Left lung (tissue), 10 donors: ENCODE data around the gene HDAC9. TPM values are rescaled to one million over a fixed set of nuclear protein-coding genes. Genes with fewer than 3 reads are reported as not detected.

Experiments
- ATAC-seq: fragments of 200-7000 bp; cut with Tn5 transposase; one replicate; pipeline ENCODE4 v1.9.1; 2020; ENCODE audit warnings: moderate library complexity
- DNase-seq, 4 donors: peaks; one replicate each; pipeline ENCODE4 v3.0.0-alpha.2; 2013 to 2020
- H3K27ac ChIP-seq, 2 donors: fragments of 200-600 bp; sonication (generic) in 1 of 2; one replicate each; pipeline versions ENCODE4 v1.5.0 to v1.8.0; 2020 to 2021
- H3K27me3 ChIP-seq, 2 donors: fragments of 200-600 bp; sonication (generic) in 1 of 2; one replicate each; pipeline versions ENCODE4 v1.5.0 to v1.8.0; 2020 to 2021
- H3K36me3 ChIP-seq, 2 donors: fragments of 200-600 bp; sonication (generic) in 1 of 2; one replicate each; pipeline versions ENCODE4 v1.5.0 to v1.8.0; 2020 to 2021
- H3K4me1 ChIP-seq, 2 donors: fragments of 200-600 bp; one replicate each; pipeline ENCODE4 v1.8.0; 2021
- H3K4me3 ChIP-seq, 2 donors: fragments of 200-600 bp; sonication (generic) in 1 of 2; one replicate each; pipeline versions ENCODE4 v1.5.0 to v1.8.0; 2020 to 2021; ENCODE audit warnings: mild to moderate bottlenecking in 1 of 2
- H3K9me3 ChIP-seq, 2 donors: fragments of 200-600 bp; sonication (generic) in 1 of 2; one replicate each; pipeline versions ENCODE4 v1.5.0 to v1.8.0; 2020 to 2021
- intact Hi-C, 2 donors: fragments of 100-400 bp; cut with DNase I; formaldehyde crosslinking; loops; one replicate each; pipeline versions ENCODE4 v1.11.2 to v1.14.2; 2022
- polyA plus RNA-seq, 6 donors: library from polyadenylated mRNA; unstranded; fragments of 120-200 nt; gene quantifications; one replicate each; pipeline ENCODE4 v1.2.1, GENCODE V29; 2013; ENCODE audit not compliant: insufficient read length in 6 of 6
- total RNA-seq, 2 donors: library from RNA; stranded (reverse); fragmentation: NEBNext Ultra II Directional; extraction: Animal tissue kit (Norgen Biotek cat#: 25700); gene quantifications; one replicate each; pipeline ENCODE4 v1.2.1, GENCODE V29; 2021
- TF ChIP-seq, protein P1 (sequence below), 2 donors: fragments of 200-600 bp; sonication (generic) in 1 of 2; IDR thresholded peaks; one replicate each; pipeline versions ENCODE4 v1.5.0 to v1.8.0; 2021; ENCODE audit warnings: antibody characterized with exemption in 2 of 2
- donor health status: DM: no; HTN: yes; CAD: no.
- donor health status: DM: no; HTN: no; CAD: no.

Gene HDAC9
- total and polyA plus RNA-seq, 8 donors = 6.7 to 13.2 (median 9.6) TPM

- H3K27ac ChIP-seq = no peak overlapping the region
- TF ChIP-seq, protein P1, sequence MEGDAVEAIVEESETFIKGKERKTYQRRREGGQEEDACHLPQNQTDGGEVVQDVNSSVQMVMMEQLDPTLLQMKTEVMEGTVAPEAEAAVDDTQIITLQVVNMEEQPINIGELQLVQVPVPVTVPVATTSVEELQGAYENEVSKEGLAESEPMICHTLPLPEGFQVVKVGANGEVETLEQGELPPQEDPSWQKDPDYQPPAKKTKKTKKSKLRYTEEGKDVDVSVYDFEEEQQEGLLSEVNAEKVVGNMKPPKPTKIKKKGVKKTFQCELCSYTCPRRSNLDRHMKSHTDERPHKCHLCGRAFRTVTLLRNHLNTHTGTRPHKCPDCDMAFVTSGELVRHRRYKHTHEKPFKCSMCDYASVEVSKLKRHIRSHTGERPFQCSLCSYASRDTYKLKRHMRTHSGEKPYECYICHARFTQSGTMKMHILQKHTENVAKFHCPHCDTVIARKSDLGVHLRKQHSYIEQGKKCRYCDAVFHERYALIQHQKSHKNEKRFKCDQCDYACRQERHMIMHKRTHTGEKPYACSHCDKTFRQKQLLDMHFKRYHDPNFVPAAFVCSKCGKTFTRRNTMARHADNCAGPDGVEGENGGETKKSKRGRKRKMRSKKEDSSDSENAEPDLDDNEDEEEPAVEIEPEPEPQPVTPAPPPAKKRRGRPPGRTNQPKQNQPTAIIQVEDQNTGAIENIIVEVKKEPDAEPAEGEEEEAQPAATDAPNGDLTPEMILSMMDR (IDR thresholded peaks at IDR 0.05) = no peak
- ATAC-seq = no peak
- intact Hi-C loops = no loop called here
- H3K9me3 ChIP-seq = no peaks in the 10 kb centered on the region
- H3K36me3 ChIP-seq = no peaks in the 10 kb centered on the region
- no peaks in the 10 kb centered on the region for H3K27me3 ChIP-seq
- DNase-seq = no peak
- no peak overlapping the region for H3K4me3 ChIP-seq
- no peaks in the 10 kb centered on the region for H3K4me1 ChIP-seq
These were observed 22.4 kb upstream of the HDAC9 start for GRCh38 chr7:18473119-18473518.

GRCh38 chr7:18474944-18475343 is 20.6 kb upstream of the HDAC9 start:
- no peak overlapping the region for H3K27ac ChIP-seq
- DNase-seq = no peak
- intact Hi-C loops = no loop called here
- no peaks in the 10 kb centered on the region for H3K36me3 ChIP-seq
- H3K4me1 ChIP-seq = no peaks in the 10 kb centered on the region
- H3K9me3 ChIP-seq = no peaks in the 10 kb centered on the region
- TF ChIP-seq, protein P1 (IDR thresholded peaks at IDR 0.05) = no peak
- no peak overlapping the region for H3K4me3 ChIP-seq
- no peaks in the 10 kb centered on the region for H3K27me3 ChIP-seq
- ATAC-seq = no peak

- TF ChIP-seq, protein P1 (IDR thresholded peaks at IDR 0.05) = no peak
- Histone ChIP-seq H3K27ac (no peak overlapping the region), H3K27me3 (no peaks in the 10 kb centered on the region), H3K4me1 (no peaks in the 10 kb centered on the region), H3K4me3 (no peak overlapping the region), H3K36me3 (no peaks in the 10 kb centered on the region), H3K9me3 (no peaks in the 10 kb centered on the region)
- intact Hi-C loops = no loop called here
- ATAC-seq (no peak), DNase-seq (no peak)
These were observed 20.1 kb upstream of the HDAC9 start for GRCh38 chr7:18475488-18475887.

DNA sequence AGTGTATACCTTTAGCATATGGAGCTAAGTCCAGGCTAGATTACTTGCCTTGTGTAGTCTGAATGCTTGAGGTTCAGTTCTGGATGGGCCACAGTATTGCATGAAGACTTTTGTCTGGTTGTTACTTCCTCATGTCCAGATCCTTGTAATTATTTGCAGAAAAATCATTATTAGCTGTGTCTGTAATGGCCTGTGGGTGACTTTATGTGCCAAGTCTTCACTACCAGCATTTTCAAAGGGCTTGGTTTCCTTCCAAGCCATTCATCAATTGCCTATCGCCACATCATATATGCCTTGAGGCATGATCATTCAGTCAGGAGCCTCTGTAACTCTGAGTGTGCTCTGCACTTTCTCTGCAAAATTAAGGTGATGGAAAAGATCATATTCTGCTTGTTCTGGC is 13.8 kb upstream of the HDAC9 start:
- DNase-seq (no peak), ATAC-seq (no peak)
- Histone ChIP-seq H3K36me3 (no peaks in the 10 kb centered on the region), H3K9me3 (no peaks in the 10 kb centered on the region), H3K4me1 (no peaks in the 10 kb centered on the region), H3K4me3 (no peak overlapping the region), H3K27me3 (no peaks in the 10 kb centered on the region), H3K27ac (no peak overlapping the region)
- TF ChIP-seq, protein P1 (IDR thresholded peaks at IDR 0.05) = no peak
- intact Hi-C loops = no loop called here

DNA sequence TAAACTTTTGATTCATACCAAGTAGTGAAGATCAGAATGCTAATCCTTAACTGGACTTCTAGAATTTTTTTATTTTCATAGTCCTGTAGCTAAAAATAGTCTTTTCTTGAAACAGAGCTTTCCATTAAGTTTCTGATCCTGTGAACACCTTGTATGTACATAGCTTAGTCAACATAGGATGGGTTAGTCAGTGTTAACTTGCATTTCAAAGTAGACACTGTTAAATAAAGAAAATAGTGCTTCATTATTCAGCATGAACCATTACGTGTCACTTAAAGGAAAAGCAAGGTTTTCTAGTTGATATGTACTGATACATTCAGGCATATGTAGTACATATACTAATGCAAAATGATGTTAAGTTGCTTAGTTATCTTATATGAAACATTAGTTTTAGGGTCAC is 7.5 kb upstream of the HDAC9 start:
- TF ChIP-seq, protein P1 (IDR thresholded peaks at IDR 0.05) = no peak
- ATAC-seq (no peak), DNase-seq (no peak)
- intact Hi-C loops = no loop called here
- H3K4me3 ChIP-seq = no peak overlapping the region
- no peaks in the 10 kb centered on the region for H3K4me1 ChIP-seq
- H3K36me3 ChIP-seq = no peaks in the 10 kb centered on the region
- H3K27ac ChIP-seq = no peak overlapping the region
- no peaks in the 10 kb centered on the region for H3K9me3 ChIP-seq
- no peaks in the 10 kb centered on the region for H3K27me3 ChIP-seq
